GM10266 (cell line): ENCODE results near the gene ST6GALNAC3.

ENCODE experiments used
- DNase-seq: peaks from one replicate; pipeline ENCODE4 v3.0.0; 2012; ENCODE audit errors: extremely low spot score
- CTCF ChIP-seq: IDR thresholded peaks from 2 replicates; pipeline ENCODE4 v1.5.1; 2012; ENCODE audit warnings: mild to moderate bottlenecking, low read depth; ENCODE audit not compliant: control insufficient read depth, insufficient read depth; ENCODE audit errors: missing control alignments

Gene ST6GALNAC3

DNA sequence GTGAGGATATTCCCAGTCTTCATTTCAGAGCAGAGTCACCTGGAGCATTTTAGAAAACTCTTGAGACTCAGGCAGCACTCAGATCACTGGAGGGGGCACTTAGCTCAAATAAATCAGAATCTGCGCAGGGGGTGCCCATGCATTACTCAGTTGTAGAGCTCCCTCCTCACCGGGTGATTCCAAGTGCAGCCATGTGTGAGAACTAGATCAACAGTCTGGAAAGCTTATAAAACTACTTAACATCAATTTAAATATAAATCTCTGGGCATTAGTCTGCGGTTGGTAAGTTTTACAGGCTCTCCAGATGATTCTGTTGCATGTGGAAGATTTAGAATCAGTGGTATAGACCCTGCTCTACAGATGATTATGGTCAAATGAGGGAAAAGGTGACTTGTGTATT, 128.6 kb downstream of the ST6GALNAC3 start:
- no peak for TF ChIP-seq CTCF
- no peak for DNase-seq

DNA sequence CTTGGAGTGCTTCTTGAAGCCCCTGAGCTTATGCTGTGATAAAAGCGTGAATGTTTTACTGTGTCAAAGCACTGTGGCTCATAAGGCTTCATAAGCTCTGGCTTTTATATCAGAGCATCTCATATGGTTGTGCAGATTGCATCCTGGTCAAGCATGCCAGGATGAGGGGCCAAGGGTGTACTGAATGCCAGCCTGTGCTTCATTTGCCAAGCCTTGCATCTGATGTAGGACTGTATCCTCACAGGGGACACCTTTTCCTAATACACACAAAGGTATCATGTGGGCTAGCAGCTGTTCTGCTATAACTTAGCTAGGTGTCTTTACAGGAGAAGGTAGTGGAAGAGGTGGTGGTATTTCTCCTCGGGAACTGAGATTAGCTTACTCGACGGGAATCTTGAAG, 134.7 kb downstream of the ST6GALNAC3 start:
- DNase-seq = no peak
- TF ChIP-seq CTCF = no peak

- no peak for DNase-seq
- TF ChIP-seq CTCF = no peak
These were observed 135.1 kb downstream of the ST6GALNAC3 start for GRCh38 chr1:76209648-76210047.

- no peak for DNase-seq
- no peak for TF ChIP-seq CTCF
These were observed 135.6 kb downstream of the ST6GALNAC3 start for GRCh38 chr1:76210160-76210559.

- DNase-seq = no peak
- no peak for TF ChIP-seq CTCF
These were observed 144.3 kb downstream of the ST6GALNAC3 start for GRCh38 chr1:76218888-76219287.

DNA sequence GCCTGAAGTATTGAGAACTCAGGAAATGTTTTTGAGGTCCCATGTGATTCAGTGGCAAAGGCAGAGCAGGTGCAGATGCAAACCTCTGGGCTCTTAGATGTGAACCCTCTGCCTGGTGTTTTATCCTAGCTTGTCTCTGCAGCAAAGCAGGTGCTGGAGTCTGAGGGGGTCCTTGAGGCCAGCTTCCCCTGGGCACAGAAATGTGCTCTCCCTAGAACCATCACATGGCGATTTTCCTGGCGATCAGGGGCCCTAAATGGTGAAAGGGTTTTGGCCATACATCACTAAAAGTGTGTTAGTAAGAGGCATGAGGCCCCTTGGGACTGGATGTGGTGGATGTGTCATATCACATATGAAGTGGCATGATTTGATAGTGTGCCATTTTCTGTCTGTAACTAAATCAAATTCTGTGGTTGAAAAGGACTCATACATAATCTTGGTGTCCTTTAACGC, 144.8 kb downstream of the ST6GALNAC3 start:
- TF ChIP-seq CTCF = no peak
- no peak for DNase-seq

DNA sequence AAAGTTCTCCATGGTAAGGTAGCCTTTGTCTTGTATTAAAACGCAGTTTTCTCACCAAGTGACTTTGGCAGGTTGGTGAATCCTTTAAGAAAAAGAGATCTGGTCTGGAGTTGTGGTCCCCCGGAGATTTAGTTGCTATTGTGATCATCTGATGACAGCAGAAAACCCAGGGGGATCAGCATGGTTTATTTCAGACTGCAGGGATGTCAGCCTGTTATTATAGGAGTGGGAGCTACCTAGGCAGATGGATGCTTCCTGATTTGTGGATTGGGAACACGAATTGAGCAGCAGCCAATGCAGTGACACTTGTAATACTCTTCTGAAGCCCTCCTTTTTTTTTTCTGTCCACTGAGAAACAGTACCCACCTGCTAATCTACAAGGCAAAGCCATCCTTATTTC, 150.2 kb downstream of the ST6GALNAC3 start:
- no peak for TF ChIP-seq CTCF
- no peak for DNase-seq
